Measurements from ENCODE around the gene RBPMS2. TPM values are rescaled to one million over a fixed set of nuclear protein-coding genes. Genes with fewer than 3 reads are reported as not detected.

RBPMS2 gene
- total and polyA plus RNA-seq, 2 donors (not counting 1 experiment from before 2014, with no cell fraction given) = 0.47 to 0.63 TPM

GRCh38 chr15:64730151-64730550, 45.2 kb downstream of the RBPMS2 start:
- Histone ChIP-seq H3K27ac (ENCODE audit: low read length in 2 of 2) (no peak overlapping the region), H3K79me2 (ENCODE audit: control insufficient read depth, insufficient read depth, low read length) (no peaks in the 10 kb centered on the region), H3K4me2 (replicated peaks; ENCODE audit: low read depth, low read length, poor library complexity, severe bottlenecking) (no peak overlapping the region), H3K27me3 (replicated peaks in 1 of 4; ENCODE audit: control extremely low read depth in 1 of 4, control insufficient read depth in 3 of 4, insufficient read depth in 4 of 4, low read length in 3 of 4) (peaks cover 0 to 7% (median 2%) of the 10 kb centered on the region in 4 experiments), H3K9ac (ENCODE audit: low read length) (no peak overlapping the region), H3K36me3 (replicated peaks in 1 of 2; ENCODE audit: control extremely low read depth in 1 of 2, control insufficient read depth in 1 of 2, extremely low read depth in 1 of 2, insufficient read depth in 2 of 2, low read length in 1 of 2) (no peaks in the 10 kb centered on the region), H4K20me1 (ENCODE audit: control insufficient read depth, insufficient read depth, low read length, poor library complexity, severe bottlenecking) (no peaks in the 10 kb centered on the region), H3K4me1 (ENCODE audit: control insufficient read depth in 2 of 2, insufficient read depth in 2 of 2, low read length in 2 of 2) (peaks cover 4 to 7% of the 10 kb centered on the region in 2 donors), H3K4me3 (ENCODE audit: control extremely low read depth in 1 of 5, extremely low read depth in 1 of 5, insufficient read depth in 1 of 5, low read depth in 2 of 5, low read length in 4 of 5) (no peak overlapping the region), H3K9me3 (ENCODE audit: control extremely low read depth in 1 of 3, control insufficient read depth in 2 of 3, insufficient read depth in 1 of 3, low read length in 2 of 3) (no peaks in the 10 kb centered on the region), H2AFZ (ENCODE audit: insufficient read depth, low read depth, low read length, poor library complexity, severe bottlenecking) (no peak overlapping the region)
- no peaks in the 10 kb centered on the region for H3K9me3 Mint-ChIP-seq (ENCODE audit: insufficient read depth)
- no peak for TF ChIP-seq CTCF (IDR thresholded peaks at IDR 0.05)
- TF ChIP-seq EZH2 (IDR thresholded peaks at IDR 0.05; ENCODE audit: borderline replicate concordance, insufficient read depth, low read depth, low read length, poor library complexity, severe bottlenecking) = no peak
- H3K4me3 Mint-ChIP-seq = no peak overlapping the region
- ATAC-seq (ENCODE audit: low read depth) (no peak), DNase-seq (no peak)
- intact Hi-C loops (cut with micrococcal nuclease) = no loop called here
- H3K4me1 Mint-ChIP-seq = peaks cover 10% of the 10 kb centered on the region
- WGBS (ENCODE audit: insufficient coverage) = 97% methylated on average over 5 of the region's 5 CpGs
- H3K27ac Mint-ChIP-seq = no peak overlapping the region
- peaks cover 6% of the 10 kb centered on the region for H3K27me3 Mint-ChIP-seq
- POLR2A ChIA-PET = no interaction called here
- CTCF ChIA-PET = interaction anchor here (0.6 to 14.1 kb wide), 15 partner anchors 8 to 284 kb away, joined by 3 to 549 read pairs (median 5); no protein-coding TSS in a partner anchor

GRCh38 chr15:64720188-64720587, 55.2 kb downstream of the RBPMS2 start:
- intact Hi-C loops (cut with micrococcal nuclease) = no loop called here
- Histone ChIP-seq H3K4me2 (replicated peaks; ENCODE audit: low read depth, low read length, poor library complexity, severe bottlenecking) (no peak overlapping the region), H3K9ac (ENCODE audit: low read length) (no peak overlapping the region), H3K79me2 (ENCODE audit: control insufficient read depth, insufficient read depth, low read length) (no peaks in the 10 kb centered on the region), H3K27ac (ENCODE audit: low read length in 2 of 2) (no peak overlapping the region), H2AFZ (ENCODE audit: insufficient read depth, low read depth, low read length, poor library complexity, severe bottlenecking) (no peak overlapping the region), H3K27me3 (replicated peaks in 1 of 4; ENCODE audit: control extremely low read depth in 1 of 4, control insufficient read depth in 3 of 4, insufficient read depth in 4 of 4, low read length in 3 of 4) (no peaks in the 10 kb centered on the region), H3K9me3 (ENCODE audit: control extremely low read depth in 1 of 3, control insufficient read depth in 2 of 3, insufficient read depth in 1 of 3, low read length in 2 of 3) (no peaks in the 10 kb centered on the region), H3K36me3 (replicated peaks in 1 of 2; ENCODE audit: control extremely low read depth in 1 of 2, control insufficient read depth in 1 of 2, extremely low read depth in 1 of 2, insufficient read depth in 2 of 2, low read length in 1 of 2) (no peaks in the 10 kb centered on the region), H3K4me1 (ENCODE audit: control insufficient read depth in 2 of 2, insufficient read depth in 2 of 2, low read length in 2 of 2) (no peaks in the 10 kb centered on the region), H4K20me1 (ENCODE audit: control insufficient read depth, insufficient read depth, low read length, poor library complexity, severe bottlenecking) (no peaks in the 10 kb centered on the region), H3K4me3 (ENCODE audit: control extremely low read depth in 1 of 5, extremely low read depth in 1 of 5, insufficient read depth in 1 of 5, low read depth in 2 of 5, low read length in 4 of 5) (no peak overlapping the region)
- POLR2A ChIA-PET = no interaction called here
- 90% methylated on average over 2 of the region's 3 CpGs for WGBS (ENCODE audit: insufficient coverage)
- CTCF ChIA-PET = interaction anchor here (0.7 to 3.7 kb wide), 5 partner anchors 8 to 162 kb away, joined by 3 to 17 read pairs (median 3); no protein-coding TSS in a partner anchor
- no peaks in the 10 kb centered on the region for H3K4me1 Mint-ChIP-seq
- no peaks in the 10 kb centered on the region for H3K9me3 Mint-ChIP-seq (ENCODE audit: insufficient read depth)
- no peaks in the 10 kb centered on the region for H3K27me3 Mint-ChIP-seq
- H3K4me3 Mint-ChIP-seq = no peak overlapping the region
- DNase-seq (no peak), ATAC-seq (ENCODE audit: low read depth) (no peak)
- H3K27ac Mint-ChIP-seq = no peak overlapping the region
- no peak for TF ChIP-seq CTCF (IDR thresholded peaks at IDR 0.05)
- no peak for TF ChIP-seq EZH2 (IDR thresholded peaks at IDR 0.05; ENCODE audit: borderline replicate concordance, insufficient read depth, low read depth, low read length, poor library complexity, severe bottlenecking)

Data from B cell (primary cell).